Sigmoid colon (tissue), 4 donors: Measurements from ENCODE around the gene F3.

ENCODE experiments used
- EP300 ChIP-seq, 4 donors: sonication (generic); formaldehyde crosslinking; IDR thresholded peaks; one replicate each; pipeline ENCODE4 v1.6.1; 2017; ENCODE audit warnings: antibody characterized with exemption in 4 of 4
- POLR2A ChIP-seq, 2 donors: fragments of 450-650 bp; IDR thresholded peaks; one replicate each; pipeline ENCODE4 v1.6.1; 2016; ENCODE audit warnings: antibody characterized with exemption in 2 of 2, mild to moderate bottlenecking in 2 of 2, moderate library complexity in 2 of 2
- POLR2AphosphoS5 ChIP-seq, 4 donors: sonication (generic); formaldehyde crosslinking; IDR thresholded peaks; one replicate each; pipeline ENCODE4 v1.6.1; 2017; ENCODE audit warnings: antibody characterized with exemption in 4 of 4
- TF ChIP-seq, protein P1 (sequence below), 4 experiments: fragments of 450-650 bp in 3 of 4; fragments of 200-600 bp in 1 of 4; IDR thresholded peaks; one replicate each; pipeline ENCODE4 v1.5.1; 2016 to 2019; ENCODE audit warnings: antibody characterized with exemption in 4 of 4, mild to moderate bottlenecking in 3 of 4, moderate library complexity in 2 of 4

DNA sequence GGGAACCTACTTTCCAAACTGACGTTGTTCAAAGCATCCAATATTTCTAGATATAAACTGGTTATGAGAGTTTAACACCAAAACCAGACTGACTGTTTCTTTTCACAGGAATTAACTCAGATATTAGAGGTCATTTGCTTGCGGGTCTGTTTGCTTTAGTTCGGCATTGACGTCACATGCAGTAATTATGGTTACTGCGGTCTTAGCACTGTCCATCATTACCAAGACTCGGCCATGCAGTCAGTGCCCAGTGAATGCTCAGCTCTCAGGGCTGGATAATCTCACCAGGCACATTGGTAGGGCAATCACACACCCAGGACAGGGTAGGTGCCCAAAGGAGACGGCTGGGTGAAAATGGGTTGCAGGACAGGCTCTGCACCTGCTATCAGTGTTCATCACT is 9.9 kb upstream of the F3 start:
- TF ChIP-seq POLR2AphosphoS5 (IDR thresholded peaks at IDR 0.05) (no peak), POLR2A (IDR thresholded peaks at IDR 0.05) (no peak), EP300 (IDR thresholded peaks at IDR 0.05) (no peak)
- TF ChIP-seq, protein P1, sequence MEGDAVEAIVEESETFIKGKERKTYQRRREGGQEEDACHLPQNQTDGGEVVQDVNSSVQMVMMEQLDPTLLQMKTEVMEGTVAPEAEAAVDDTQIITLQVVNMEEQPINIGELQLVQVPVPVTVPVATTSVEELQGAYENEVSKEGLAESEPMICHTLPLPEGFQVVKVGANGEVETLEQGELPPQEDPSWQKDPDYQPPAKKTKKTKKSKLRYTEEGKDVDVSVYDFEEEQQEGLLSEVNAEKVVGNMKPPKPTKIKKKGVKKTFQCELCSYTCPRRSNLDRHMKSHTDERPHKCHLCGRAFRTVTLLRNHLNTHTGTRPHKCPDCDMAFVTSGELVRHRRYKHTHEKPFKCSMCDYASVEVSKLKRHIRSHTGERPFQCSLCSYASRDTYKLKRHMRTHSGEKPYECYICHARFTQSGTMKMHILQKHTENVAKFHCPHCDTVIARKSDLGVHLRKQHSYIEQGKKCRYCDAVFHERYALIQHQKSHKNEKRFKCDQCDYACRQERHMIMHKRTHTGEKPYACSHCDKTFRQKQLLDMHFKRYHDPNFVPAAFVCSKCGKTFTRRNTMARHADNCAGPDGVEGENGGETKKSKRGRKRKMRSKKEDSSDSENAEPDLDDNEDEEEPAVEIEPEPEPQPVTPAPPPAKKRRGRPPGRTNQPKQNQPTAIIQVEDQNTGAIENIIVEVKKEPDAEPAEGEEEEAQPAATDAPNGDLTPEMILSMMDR (IDR thresholded peaks at IDR 0.05): no peak
